ENCODE measurements around the gene ZNF808. TPM values are rescaled to one million over a fixed set of nuclear protein-coding genes. Genes with fewer than 3 reads are reported as not detected.

ZNF808 gene
- total RNA-seq, 1 experiment from 2014 or later: 35.7 TPM

DNA sequence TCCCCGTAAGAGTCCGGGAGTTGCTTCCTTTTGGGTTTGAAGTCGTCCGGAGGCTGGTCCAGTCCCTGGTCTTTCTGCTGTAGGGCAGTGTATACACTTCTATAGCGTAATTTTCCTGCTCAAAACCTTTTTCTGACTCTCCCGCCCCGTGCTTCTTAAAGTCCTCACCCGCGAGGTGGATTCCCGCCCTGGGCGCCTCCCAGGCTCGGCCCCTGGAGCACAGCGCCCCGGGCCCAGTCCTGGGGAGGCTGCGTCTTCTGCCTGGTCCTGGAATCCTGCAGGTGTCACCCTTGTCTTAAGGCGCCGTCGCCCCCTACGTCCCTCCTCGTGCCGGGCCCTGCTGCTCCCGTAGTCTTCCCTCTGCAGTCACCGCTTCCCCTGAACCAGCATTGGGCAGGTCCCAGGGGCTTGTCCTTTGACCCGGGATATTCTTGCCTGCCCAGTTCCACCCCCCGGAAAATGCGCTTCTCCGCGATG is 34.4 kb upstream of the ZNF808 start:
- no peak overlapping the region for H2BK20ac ChIP-seq (ENCODE audit: low read depth, low read length, poor library complexity, severe bottlenecking)
- no peak overlapping the region for H3T11ph ChIP-seq (ENCODE audit: low read length)
- H2AFZ ChIP-seq (ENCODE audit: low read length): no peak overlapping the region
- H3K4ac ChIP-seq (ENCODE audit: low read depth, low read length): no peak overlapping the region
- no peak overlapping the region for H3K27ac ChIP-seq (ENCODE audit: insufficient read length, low read depth, low read length)
- H4K8ac ChIP-seq (replicated peaks; ENCODE audit: insufficient read length, low read depth, low read length): no peak overlapping the region
- Mint-ChIP-seq H3K36me3 (ENCODE audit: insufficient read depth in 1 of 3, low read depth in 3 of 3) (peaks cover 0 to 8% (median 4%) of the 10 kb centered on the region in 3 experiments; a peak in 4 of 7 replicates), H3K27me3 (ENCODE audit: low read depth) (peaks cover 56% of the 10 kb centered on the region), H3K9me3 (peaks cover 19 to 25% of the 10 kb centered on the region in 2 experiments), H3K27ac (peak overlapping the region in 2 of 3 experiments; percentile 34 to 83; a peak in 3 of 7 replicates), H3K4me1 (peaks cover 9 to 16% of the 10 kb centered on the region in 2 experiments), H3K4me3 (peak overlapping the region; percentile 77 to 85)
- H3K9ac ChIP-seq (ENCODE audit: extremely low read depth, insufficient read length, low read length): no peak overlapping the region
- no peak overlapping the region for H3K23ac ChIP-seq (ENCODE audit: insufficient read length, low read depth, low read length)
- peak overlapping the region; percentile 52 for H3K4me2 ChIP-seq (ENCODE audit: insufficient read depth, insufficient read length, low read length)
- no peaks in the 10 kb centered on the region; the same call in 1 of the 2 replicates for H3K27me3 ChIP-seq (ENCODE audit: insufficient read depth, low read length)
- H3K9me3 ChIP-seq (ENCODE audit: control insufficient read depth, low read depth, low read length): no peaks in the 10 kb centered on the region
- no peak overlapping the region for H2BK120ac ChIP-seq (ENCODE audit: low read depth, low read length, poor library complexity, severe bottlenecking)
- no CpG with 5 or more reads among the region's 28 CpGs for whole genome bisulfite sequencing (ENCODE audit: extremely low coverage, insufficient read length, low lambda C conversion rate)
- H3K56ac ChIP-seq (ENCODE audit: insufficient read length, low read depth, low read length): no peak overlapping the region
- H2BK12ac ChIP-seq (ENCODE audit: insufficient read length, low read depth, low read length): no peak overlapping the region
- H3K14ac ChIP-seq (ENCODE audit: insufficient read depth, low read length): no peak overlapping the region
- H3K79me1 ChIP-seq (ENCODE audit: insufficient read depth, low read depth, low read length, poor library complexity, severe bottlenecking): no peaks in the 10 kb centered on the region
- no peak overlapping the region for H3K18ac ChIP-seq (ENCODE audit: insufficient read length, low read depth, low read length)
- no peak overlapping the region for H4K91ac ChIP-seq (ENCODE audit: insufficient read length, low read depth, low read length)
- H3K23me2 ChIP-seq (ENCODE audit: insufficient read length, low read depth, low read length, poor library complexity, severe bottlenecking): peaks cover 8% of the 10 kb centered on the region
- H4K5ac ChIP-seq (ENCODE audit: insufficient read length, low read depth, low read length): no peak overlapping the region
- no peaks in the 10 kb centered on the region for H3K4me1 ChIP-seq (ENCODE audit: insufficient read depth, low read length)
- TF ChIP-seq, protein P1, sequence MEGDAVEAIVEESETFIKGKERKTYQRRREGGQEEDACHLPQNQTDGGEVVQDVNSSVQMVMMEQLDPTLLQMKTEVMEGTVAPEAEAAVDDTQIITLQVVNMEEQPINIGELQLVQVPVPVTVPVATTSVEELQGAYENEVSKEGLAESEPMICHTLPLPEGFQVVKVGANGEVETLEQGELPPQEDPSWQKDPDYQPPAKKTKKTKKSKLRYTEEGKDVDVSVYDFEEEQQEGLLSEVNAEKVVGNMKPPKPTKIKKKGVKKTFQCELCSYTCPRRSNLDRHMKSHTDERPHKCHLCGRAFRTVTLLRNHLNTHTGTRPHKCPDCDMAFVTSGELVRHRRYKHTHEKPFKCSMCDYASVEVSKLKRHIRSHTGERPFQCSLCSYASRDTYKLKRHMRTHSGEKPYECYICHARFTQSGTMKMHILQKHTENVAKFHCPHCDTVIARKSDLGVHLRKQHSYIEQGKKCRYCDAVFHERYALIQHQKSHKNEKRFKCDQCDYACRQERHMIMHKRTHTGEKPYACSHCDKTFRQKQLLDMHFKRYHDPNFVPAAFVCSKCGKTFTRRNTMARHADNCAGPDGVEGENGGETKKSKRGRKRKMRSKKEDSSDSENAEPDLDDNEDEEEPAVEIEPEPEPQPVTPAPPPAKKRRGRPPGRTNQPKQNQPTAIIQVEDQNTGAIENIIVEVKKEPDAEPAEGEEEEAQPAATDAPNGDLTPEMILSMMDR (conservative IDR thresholded peaks at IDR 0.05): peak; percentile 53
- no peak overlapping the region for H2BK15ac ChIP-seq (ENCODE audit: low read depth, low read length)
- H2BK5ac ChIP-seq (ENCODE audit: insufficient read length, low read length): no peak overlapping the region
- H2AK5ac ChIP-seq (ENCODE audit: insufficient read length, low read length): no peak overlapping the region
- H4K20me1 ChIP-seq (ENCODE audit: control insufficient read depth, insufficient read depth, insufficient read length): no peaks in the 10 kb centered on the region
- peak; percentile 85 for DNase-seq
- H3K79me2 ChIP-seq (ENCODE audit: insufficient read depth, low read length): no peaks in the 10 kb centered on the region
